GM21737 (cell line): ENCODE measurements around the gene CNTN2.

Experiments
- ATAC-seq: cut with Tn5 transposase; IDR thresholded peaks from one replicate; pipeline ENCODE4 v1.9.1; 2021; ENCODE audit warnings: mild to moderate bottlenecking, moderate library complexity; ENCODE audit not compliant: unreplicated experiment

Gene CNTN2

GRCh38 chr1:205020466-205020865, 22.5 kb upstream of the CNTN2 start:
- no peak for ATAC-seq

DNA sequence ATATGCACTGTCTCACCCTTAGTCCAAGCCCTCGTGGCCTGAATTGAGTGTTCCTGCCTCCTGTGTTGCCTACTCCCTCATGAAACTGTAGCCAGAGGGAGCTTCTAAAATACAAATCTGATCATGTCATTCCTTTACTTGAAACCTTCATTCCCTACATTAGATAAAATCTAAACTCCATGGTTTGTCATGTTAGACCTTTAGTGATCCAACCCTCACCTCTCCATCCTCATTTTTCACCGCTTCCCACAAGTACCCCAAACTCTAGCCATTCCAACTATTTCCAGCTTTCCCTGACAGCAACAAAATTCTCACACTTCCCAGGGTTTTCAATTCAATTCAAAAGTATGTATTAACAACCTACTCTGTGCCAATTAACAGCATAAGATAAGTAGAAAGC, 18.3 kb upstream of the CNTN2 start:
- no peak for ATAC-seq

GRCh38 chr1:205025239-205025638, 17.8 kb upstream of the CNTN2 start:
- ATAC-seq = no peak

GRCh38 chr1:205026181-205026580, 16.8 kb upstream of the CNTN2 start:
- no peak for ATAC-seq

- ATAC-seq = no peak
Observed at GRCh38 chr1:205028390-205028789, 14.6 kb upstream of the CNTN2 start.

DNA sequence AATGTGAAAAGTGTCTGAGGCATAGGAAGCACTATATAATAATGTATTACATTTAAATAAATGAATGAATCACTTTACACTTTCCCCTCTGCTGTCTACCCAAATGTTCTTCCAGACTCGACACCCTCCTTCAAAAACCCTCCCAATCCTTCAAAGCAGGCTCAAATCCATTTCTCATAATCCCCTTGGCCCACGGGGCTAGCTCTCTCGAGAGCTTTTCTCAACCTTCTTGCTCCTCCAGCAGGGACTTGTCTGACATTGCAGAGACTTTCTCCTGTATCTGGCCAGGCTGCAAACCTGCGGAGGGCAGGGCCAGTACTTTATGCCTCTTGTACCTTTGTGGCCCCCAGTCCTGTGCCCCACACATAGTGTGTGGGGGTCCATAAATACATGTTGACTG, 14.1 kb upstream of the CNTN2 start:
- no peak for ATAC-seq

GRCh38 chr1:205030241-205030640, 12.8 kb upstream of the CNTN2 start:
- no peak for ATAC-seq

DNA sequence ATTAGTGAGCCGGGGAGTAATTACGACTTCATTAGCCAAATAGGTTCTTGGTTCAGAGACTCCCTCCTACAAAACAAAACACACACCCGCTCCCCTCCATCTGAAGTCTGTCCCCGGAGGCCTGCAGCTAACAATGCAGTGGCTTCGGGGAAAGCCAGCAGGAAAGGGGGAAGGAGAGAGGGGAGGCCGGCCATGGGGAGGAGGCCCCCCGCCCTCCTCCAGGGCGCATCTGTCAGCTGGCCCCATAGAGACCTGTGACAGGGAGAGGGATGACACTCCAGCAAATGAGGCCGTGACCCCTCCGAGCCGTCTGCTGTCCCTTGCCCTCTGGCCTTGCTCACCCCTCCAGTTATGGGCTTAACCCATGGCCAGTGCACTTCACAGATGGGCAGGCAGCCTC, 12.1 kb upstream of the CNTN2 start:
- no peak for ATAC-seq

DNA sequence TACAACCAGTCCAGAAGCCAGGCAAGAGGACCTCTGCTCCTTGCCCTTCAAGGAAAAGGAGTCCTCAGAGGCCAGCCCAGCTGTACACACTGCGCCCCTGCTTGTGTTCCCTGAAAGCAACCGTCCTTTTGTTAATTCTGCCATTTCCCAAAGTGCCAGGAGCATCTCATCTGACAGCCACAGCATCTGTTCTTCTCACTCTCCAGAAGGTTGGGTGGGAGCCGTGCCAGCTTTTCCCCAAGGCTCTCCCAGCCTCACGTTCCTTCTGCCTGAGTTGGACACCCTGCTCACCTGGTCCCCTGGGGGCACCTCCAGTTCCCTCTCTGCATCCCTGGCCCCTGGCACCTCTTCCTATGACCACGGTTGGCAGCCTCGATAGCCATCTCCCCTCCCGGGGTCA, 10.5 kb upstream of the CNTN2 start:
- ATAC-seq = no peak

GRCh38 chr1:205037539-205037938, 5.5 kb upstream of the CNTN2 start:
- ATAC-seq = no peak

DNA sequence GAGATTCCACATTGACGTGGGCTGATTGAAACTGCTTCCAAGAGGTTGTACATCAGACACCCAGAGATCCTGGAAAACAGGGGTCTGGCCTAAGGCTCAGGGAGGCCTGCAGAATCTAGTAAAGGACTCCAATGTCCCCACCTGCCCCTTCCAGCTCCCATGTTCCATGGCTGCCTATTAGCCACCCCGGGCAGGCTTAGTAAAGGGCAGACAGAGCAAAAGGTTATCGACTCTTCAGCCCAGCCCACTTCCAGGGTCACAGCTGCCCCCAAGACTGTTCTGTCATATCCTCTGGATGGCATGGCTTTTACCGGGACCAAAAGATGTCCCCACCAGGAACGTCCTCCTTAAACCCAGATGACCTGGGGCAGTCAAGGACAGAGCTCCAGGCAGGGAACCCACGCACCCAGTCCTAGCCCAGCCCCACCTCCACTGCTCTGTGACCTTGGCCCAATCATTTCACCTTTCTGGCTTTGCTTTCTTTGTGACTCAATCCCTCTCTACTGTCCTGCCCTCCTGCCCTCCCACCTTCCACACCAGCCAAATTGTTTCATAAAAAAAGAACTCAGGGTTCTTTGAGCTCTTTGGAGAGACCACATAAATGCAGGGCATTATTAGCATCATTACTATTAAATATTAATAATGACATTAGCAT, 4.8 kb upstream of the CNTN2 start:
- ATAC-seq = no peak

- no peak for ATAC-seq
Observed at GRCh38 chr1:205041001-205041715, 1.9 kb upstream of the CNTN2 start.

- ATAC-seq = no peak
Observed at GRCh38 chr1:205041998-205042910, 758 bp upstream of the CNTN2 start.

DNA sequence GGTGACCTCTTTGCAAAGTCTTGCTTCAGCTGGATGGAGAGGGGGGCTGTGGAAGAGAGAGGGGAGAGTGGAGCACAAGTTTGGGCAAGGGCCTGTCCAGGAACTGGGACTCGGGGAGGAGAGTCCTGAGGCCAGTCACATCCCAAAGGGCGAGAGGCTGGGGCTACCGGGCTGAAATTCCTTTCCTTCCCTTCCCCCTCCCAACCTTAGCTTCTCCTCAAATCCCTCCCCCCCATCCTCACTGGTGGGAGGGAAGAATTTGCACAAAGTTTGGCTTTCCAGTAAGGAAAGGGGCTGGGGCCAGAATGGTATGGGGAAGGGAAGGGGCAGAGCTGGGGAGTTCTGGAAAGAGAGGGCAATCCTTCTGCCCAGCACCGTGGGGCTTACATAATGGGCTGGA, 854 bp downstream of the CNTN2 start:
- ATAC-seq = no peak

- ATAC-seq = no peak
Observed at GRCh38 chr1:205044741-205045140, 1.7 kb downstream of the CNTN2 start.

- ATAC-seq = no peak
Observed at GRCh38 chr1:205045146-205045545, 2.1 kb downstream of the CNTN2 start.

DNA sequence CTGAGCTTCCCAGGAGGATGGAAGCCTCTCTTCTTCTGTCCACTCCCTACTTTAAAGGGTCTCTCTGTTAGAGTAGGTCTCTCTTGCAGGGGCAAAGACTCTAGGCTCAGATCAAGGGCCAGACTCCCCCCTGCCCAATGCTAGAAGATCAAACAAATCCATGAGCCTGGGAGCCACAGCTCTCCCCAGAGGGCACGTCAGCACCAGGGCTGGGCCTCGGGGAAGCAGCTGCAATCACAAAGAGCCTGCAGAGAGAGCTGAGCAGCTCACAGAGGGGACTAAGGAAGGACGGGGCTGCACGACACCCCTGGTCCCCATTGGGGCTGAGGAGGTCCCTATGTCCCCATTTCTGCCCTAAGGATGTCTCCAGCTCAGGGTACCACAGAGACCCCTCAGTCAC, 3.9 kb downstream of the CNTN2 start:
- ATAC-seq = no peak

GRCh38 chr1:205047764-205048231, 4.8 kb downstream of the CNTN2 start:
- ATAC-seq = no peak

DNA sequence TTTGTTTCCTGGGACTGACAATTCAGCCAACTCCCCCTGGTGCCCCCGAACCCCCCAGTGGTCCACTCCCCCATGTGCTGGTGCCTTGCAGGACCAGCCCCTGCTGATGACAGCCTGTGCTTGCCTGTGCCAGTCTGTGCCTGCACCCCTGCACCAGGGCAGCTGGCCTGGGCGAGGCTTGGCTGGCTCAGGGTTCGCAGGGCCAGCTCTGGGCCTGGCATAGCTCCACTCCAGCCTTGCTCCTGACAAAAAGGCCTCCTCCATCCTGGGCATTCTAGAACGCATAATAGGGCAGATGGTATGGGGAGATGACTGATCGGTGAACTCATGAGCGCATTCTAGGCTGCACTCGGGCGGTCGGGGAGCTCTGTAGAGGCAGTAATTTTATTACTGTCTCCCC, 5.4 kb downstream of the CNTN2 start:
- ATAC-seq = no peak

GRCh38 chr1:205049479-205049878, 6.5 kb downstream of the CNTN2 start:
- no peak for ATAC-seq

GRCh38 chr1:205052690-205053089, 9.7 kb downstream of the CNTN2 start:
- ATAC-seq = no peak

DNA sequence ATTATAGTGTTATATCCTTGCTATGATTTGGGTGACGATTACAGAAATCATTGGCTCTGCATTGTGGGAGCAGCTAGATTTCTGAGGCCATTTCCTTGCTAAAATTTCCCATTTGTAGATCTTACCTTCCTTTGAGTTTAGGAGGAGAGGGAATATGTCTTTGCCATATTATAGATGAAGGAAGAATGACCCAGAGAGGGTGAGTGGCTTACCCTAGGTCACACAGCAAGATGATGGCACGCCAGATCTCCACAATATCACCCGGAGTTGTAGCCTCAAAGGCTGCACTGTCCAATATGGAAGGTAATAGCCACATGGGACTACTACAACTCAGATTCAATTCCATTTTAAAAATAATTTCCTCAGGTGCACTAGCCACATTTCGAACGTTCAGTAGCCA, 10.3 kb downstream of the CNTN2 start:
- ATAC-seq = no peak
